ENCODE data around the gene WDR53.
A peak's percentile ranks its signal among the peaks of the same experiment; 100 is the strongest.
"Not testable (repeated sequence)": the region's sequence is repeated elsewhere in the genome, so short reads cannot be mapped to it uniquely, and the experiment has no call there.

Gene WDR53

DNA sequence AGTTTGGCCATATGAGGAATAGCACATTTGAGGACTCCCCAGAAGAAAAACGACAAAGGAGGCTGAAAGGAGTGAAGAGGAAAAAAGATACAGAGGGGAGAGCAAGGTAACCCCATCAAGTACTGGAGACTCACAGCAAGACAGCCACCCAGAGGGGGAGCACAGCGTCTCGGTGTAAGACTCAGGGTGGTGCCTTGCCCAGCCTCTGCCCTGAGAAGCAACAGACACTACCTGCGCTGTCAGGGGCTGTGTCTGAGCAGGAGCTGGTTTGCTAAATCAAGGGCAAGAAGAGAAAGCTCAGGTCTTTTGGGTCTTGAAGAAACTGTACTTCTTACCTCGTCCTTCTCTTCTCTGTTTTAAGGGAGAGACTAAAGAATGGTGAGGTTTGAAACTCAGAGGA, 28.0 kb upstream of the WDR53 start:
- TF ChIP-seq POLR2A (IDR thresholded peaks at IDR 0.05; ENCODE audit: low read depth, low read length): no peak
- DNase-seq (ENCODE audit: insufficient read length, low spot score) (no peak), FAIRE-seq (no peak)

DNA sequence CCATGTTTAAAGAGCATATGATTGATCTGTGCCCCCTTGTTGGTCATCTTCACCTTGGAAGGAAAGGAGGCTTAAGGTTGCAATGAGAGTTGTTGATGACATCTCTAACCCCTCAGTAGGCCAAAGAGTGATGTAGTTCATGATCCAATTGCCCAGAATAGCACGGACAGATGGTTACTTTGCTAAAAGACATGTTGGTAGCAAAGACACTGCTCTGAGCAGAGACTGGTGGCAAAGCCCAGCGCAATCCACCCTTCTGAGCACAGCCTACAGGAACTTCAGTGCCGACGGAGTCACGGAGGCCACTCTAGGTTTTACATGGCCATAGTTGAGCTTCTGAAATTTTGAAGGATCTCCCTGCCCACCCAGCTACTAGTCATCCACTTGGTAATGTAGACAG, 21.9 kb upstream of the WDR53 start:
- TF ChIP-seq POLR2A (IDR thresholded peaks at IDR 0.05; ENCODE audit: low read depth, low read length): no peak
- FAIRE-seq (peak; percentile 52), DNase-seq (ENCODE audit: insufficient read length, low spot score) (no peak)

- no peak for TF ChIP-seq POLR2A (IDR thresholded peaks at IDR 0.05; ENCODE audit: low read depth, low read length)
- DNase-seq (ENCODE audit: insufficient read length, low spot score): no peak
- FAIRE-seq: peak; percentile 79
Measured at GRCh38 chr3:196585044-196585757, 16.8 kb upstream of the WDR53 start.

- FAIRE-seq (no peak), DNase-seq (ENCODE audit: insufficient read length, low spot score) (no peak)
- no peak for TF ChIP-seq POLR2A (IDR thresholded peaks at IDR 0.05; ENCODE audit: low read depth, low read length)
Measured at GRCh38 chr3:196572389-196572788, 4.0 kb upstream of the WDR53 start.

GRCh38 chr3:196570332-196570731, 2.0 kb upstream of the WDR53 start:
- FAIRE-seq; DNase-seq (ENCODE audit: insufficient read length, low spot score): not testable (repeated sequence)

DNA sequence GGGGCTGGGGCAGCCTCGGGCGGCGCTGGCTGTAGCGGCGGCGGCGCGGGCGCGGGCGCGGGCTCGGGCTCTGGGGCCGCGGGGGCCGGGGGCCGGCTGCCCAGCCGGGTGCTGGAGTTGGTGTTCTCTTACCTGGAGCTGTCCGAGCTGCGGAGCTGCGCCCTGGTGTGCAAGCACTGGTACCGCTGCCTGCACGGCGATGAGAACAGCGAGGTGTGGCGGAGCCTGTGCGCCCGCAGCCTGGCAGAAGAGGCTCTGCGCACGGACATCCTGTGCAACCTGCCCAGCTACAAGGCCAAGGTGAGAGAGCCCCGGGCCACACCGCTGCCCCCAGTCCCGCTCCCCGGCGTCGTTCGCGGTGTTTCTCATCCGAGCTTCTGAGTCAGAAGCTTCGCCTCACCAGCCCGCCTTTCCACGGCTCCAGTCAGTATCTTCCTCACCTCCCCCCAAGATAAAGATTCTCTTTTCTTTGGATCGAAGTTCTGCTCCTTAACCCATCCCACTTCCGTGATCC, 706 bp upstream of the WDR53 start:
- FAIRE-seq: no peak
- no peak for TF ChIP-seq POLR2A (IDR thresholded peaks at IDR 0.05; ENCODE audit: low read depth, low read length)

GRCh38 chr3:196563721-196564225, 4.6 kb downstream of the WDR53 start:
- TF ChIP-seq POLR2A (IDR thresholded peaks at IDR 0.05; ENCODE audit: low read depth, low read length): no peak
- DNase-seq (ENCODE audit: insufficient read length, low spot score) (peak; percentile 89), FAIRE-seq (peak; percentile 91)

More for the DNA sequence above, 706 bp upstream of the WDR53 start:
- peak; percentile 73 for DNase-seq (ENCODE audit: insufficient read length, low spot score)

GRCh38 chr3:196559826-196560225, 8.5 kb downstream of the WDR53 start:
- FAIRE-seq (no peak), DNase-seq (ENCODE audit: insufficient read length, low spot score) (no peak)
- no peak for TF ChIP-seq POLR2A (IDR thresholded peaks at IDR 0.05; ENCODE audit: low read depth, low read length)

DNA sequence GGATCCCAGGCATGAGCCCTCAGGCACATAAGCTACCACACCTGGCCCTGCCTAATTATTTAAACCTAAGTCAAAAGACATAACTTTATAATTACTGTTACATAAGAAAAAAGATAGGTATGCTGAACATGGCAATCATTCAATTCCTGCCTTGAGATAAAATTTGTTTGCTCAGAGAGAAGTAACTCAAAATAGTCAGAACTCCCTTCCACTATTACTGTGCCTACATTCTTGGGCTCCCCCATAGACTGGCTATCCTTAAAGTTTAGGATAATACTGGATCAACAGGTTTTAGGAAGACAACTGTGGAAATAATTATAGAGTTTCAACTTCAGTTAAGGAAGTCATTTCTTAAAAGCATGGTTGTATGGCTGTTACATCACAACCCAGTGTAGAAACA, 9.9 kb downstream of the WDR53 start:
- FAIRE-seq (no peak), DNase-seq (ENCODE audit: insufficient read length, low spot score) (no peak)

DNA sequence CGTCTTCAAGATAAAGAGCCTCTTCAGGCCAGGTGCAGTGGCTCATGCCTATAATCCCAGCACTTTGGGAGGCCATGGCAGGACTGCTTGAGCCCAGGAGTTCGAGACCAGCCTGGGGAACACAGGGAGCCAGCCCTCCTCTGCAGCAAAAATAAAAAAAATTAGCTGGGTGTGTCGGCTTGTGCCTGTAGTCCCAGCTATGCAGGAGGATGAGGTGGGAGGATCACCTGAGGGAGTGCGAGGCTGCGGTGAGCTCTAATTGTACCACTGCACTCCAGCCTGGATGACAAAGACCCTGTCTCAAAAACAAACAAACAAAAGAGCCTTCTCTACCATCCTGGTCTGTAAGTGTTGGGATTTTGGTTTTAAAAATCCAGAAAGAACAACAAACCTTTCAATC, 11.1 kb downstream of the WDR53 start:
- FAIRE-seq: no peak
- no peak for TF ChIP-seq POLR2A (IDR thresholded peaks at IDR 0.05; ENCODE audit: low read depth, low read length)
- no peak for DNase-seq (ENCODE audit: insufficient read length, low spot score)

More for the DNA sequence above, 9.9 kb downstream of the WDR53 start:
- TF ChIP-seq POLR2A (IDR thresholded peaks at IDR 0.05; ENCODE audit: low read depth, low read length): no peak

GRCh38 chr3:196555295-196555694, 13.1 kb downstream of the WDR53 start:
- DNase-seq (ENCODE audit: insufficient read length, low spot score): no peak

GRCh38 chr3:196554205-196554604, 14.1 kb downstream of the WDR53 start:
- no peak for TF ChIP-seq POLR2A (IDR thresholded peaks at IDR 0.05; ENCODE audit: low read depth, low read length)
- FAIRE-seq (no peak), DNase-seq (ENCODE audit: insufficient read length, low spot score) (no peak)

More at GRCh38 chr3:196555295-196555694, 13.1 kb downstream of the WDR53 start:
- no peak for TF ChIP-seq POLR2A (IDR thresholded peaks at IDR 0.05; ENCODE audit: low read depth, low read length)
- no peak for FAIRE-seq

DNA sequence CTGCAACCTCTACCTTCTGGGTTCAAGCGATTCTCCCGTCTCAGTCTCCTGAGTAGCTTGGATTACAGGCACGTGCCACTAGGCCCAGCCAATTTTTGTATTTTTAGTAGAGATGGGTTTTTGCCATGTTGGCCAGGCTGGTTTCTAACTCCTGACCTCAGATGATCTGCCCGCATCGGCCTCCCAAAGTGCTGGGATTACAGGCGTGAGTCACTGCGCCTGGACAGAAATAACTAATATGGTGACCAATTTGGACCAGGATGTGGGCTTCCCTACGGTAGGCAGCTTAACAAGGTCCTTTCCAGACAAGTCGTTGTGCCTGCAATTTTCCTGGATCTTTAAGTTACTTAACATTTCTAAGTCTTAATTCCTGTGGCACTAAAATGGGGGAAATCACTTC, 14.8 kb downstream of the WDR53 start:
- TF ChIP-seq POLR2A (IDR thresholded peaks at IDR 0.05; ENCODE audit: low read depth, low read length): no peak
- FAIRE-seq: no peak
- no peak for DNase-seq (ENCODE audit: insufficient read length, low spot score)

DNA sequence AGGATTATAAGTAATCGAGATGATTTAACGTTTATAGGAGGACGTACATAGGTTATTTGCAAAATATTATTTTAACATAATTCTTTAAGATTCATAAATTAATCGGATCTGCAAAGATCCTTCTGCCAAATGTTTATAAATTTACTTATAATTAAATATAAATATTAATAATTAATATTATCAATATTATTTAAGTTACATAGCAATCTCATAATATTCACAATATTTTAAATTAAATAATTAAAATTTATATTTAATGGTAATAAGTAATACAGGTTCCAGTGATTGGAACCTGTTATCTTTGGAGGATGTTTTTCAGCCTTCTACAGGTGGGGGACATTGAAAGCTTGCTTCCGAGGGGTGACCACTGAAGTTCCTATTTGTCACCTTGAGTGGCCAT, 16.1 kb downstream of the WDR53 start:
- no peak for TF ChIP-seq POLR2A (IDR thresholded peaks at IDR 0.05; ENCODE audit: low read depth, low read length)
- FAIRE-seq (no peak), DNase-seq (ENCODE audit: insufficient read length, low spot score) (no peak)

- DNase-seq (ENCODE audit: insufficient read length, low spot score); FAIRE-seq: not testable (repeated sequence)
Measured at GRCh38 chr3:196550172-196550571, 18.2 kb downstream of the WDR53 start.

DNA sequence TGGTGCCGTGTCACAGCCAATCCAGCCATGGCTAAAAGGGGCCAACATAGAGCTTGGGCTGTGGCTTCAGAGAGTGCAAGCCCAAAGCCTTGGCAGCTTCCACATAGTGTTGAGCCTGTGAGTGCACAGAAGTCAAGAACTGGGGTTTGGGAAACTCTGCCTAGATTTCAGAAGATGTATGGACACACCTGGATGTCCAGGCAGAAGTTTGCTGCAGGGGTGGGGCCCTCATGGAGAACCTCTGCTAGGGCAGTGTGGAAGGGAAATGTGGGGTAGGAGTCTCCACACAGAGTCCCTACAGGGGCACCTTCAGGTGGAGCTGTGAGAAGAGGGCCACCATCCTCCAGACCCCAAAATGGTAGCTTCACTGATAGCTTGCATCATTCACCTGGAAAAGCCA, 19.0 kb downstream of the WDR53 start:
- FAIRE-seq; DNase-seq (ENCODE audit: insufficient read length, low spot score): not testable (repeated sequence)
